Skeletal muscle tissue (tissue), 4 donors: ENCODE data around the gene PRSS50. TPM values are rescaled to one million over a fixed set of nuclear protein-coding genes. Genes with fewer than 3 reads are reported as not detected.
"Not testable (repeated sequence)": the region's sequence is repeated elsewhere in the genome, so short reads cannot be mapped to it uniquely, and the experiment has no call there.

Source experiments
- H3K27ac ChIP-seq: one replicate; pipeline ENCODE4 v1.7.0; 2013; ENCODE audit warnings: mild to moderate bottlenecking, low read depth, low read length, inconsistent platforms
- H3K27me3 ChIP-seq, 3 donors: one replicate each; pipeline ENCODE4 v1.7.0; 2013; ENCODE audit warnings: low read length in 3 of 3; ENCODE audit not compliant: control insufficient read depth in 3 of 3, insufficient read depth in 3 of 3
- H3K36me3 ChIP-seq, 3 donors: one replicate each; pipeline ENCODE4 v1.7.0; 2013; ENCODE audit warnings: low read length in 3 of 3; ENCODE audit not compliant: control insufficient read depth in 3 of 3, insufficient read depth in 3 of 3
- H3K4me1 ChIP-seq, 3 donors: one replicate each; pipeline ENCODE4 v1.7.0; 2013; ENCODE audit warnings: low read length in 3 of 3, mild to moderate bottlenecking in 3 of 3; ENCODE audit not compliant: control insufficient read depth in 3 of 3, insufficient read depth in 3 of 3
- H3K4me3 ChIP-seq, 3 donors: one replicate each; pipeline ENCODE4 v1.7.0; 2013; ENCODE audit warnings: low read length in 3 of 3
- H3K9ac ChIP-seq, 3 donors: one replicate each; pipeline ENCODE4 v1.7.0; 2013; ENCODE audit warnings: low read length in 3 of 3, mild to moderate bottlenecking in 3 of 3, moderate library complexity in 2 of 3, low read depth in 1 of 3
- H3K9me3 ChIP-seq, 3 donors: one replicate each; pipeline ENCODE4 v1.7.0; 2013; ENCODE audit warnings: low read length in 3 of 3; ENCODE audit not compliant: control insufficient read depth in 3 of 3
- total RNA-seq: library from RNA; depleted of rRNA; stranded (reverse); fragments of >200 nt; gene quantifications from one replicate; pipeline ENCODE4 v1.2.3, GENCODE V29; 2014
- donor health status: Osteomylitis.

The PRSS50 gene, protein sequence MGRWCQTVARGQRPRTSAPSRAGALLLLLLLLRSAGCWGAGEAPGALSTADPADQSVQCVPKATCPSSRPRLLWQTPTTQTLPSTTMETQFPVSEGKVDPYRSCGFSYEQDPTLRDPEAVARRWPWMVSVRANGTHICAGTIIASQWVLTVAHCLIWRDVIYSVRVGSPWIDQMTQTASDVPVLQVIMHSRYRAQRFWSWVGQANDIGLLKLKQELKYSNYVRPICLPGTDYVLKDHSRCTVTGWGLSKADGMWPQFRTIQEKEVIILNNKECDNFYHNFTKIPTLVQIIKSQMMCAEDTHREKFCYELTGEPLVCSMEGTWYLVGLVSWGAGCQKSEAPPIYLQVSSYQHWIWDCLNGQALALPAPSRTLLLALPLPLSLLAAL
- total RNA-seq: not detected

GRCh38 chr3:46717447-46718231 lies at the start of gene PRSS50:
PRSS50 (minus strand) TSS chr3:46717869; CDS start chr3:46717824, 45 bp downstream.
- Histone ChIP-seq H3K9ac (no peak within 1 kb of the TSS), H3K9me3 (no peaks in the 10 kb centered on the region), H3K27ac (no peak within 1 kb of the TSS), H3K4me3 (no peak within 1 kb of the TSS), H3K4me1 (no peaks in the 10 kb centered on the region), H3K36me3 (no peaks in the 10 kb centered on the region), H3K27me3 (peaks cover 0 to 19% (median 15%) of the 10 kb centered on the region in 3 donors)

GRCh38 chr3:46764206-46764605 lies 46.5 kb upstream of the PRSS50 start:
- no peak overlapping the region for H3K4me3 ChIP-seq

GRCh38 chr3:46763178-46763577 lies 45.5 kb upstream of the PRSS50 start:
- H3K9ac ChIP-seq: no peak overlapping the region
- H3K4me3 ChIP-seq: no peak overlapping the region
- H3K36me3 ChIP-seq: no peaks in the 10 kb centered on the region
- H3K4me1 ChIP-seq: peaks cover 0 to 5% (median 0%) of the 10 kb centered on the region in 3 donors
- H3K27ac ChIP-seq: no peak overlapping the region
- H3K27me3 ChIP-seq: no peaks in the 10 kb centered on the region
- peaks cover 0 to 4% (median 3%) of the 10 kb centered on the region in 3 donors for H3K9me3 ChIP-seq

More at GRCh38 chr3:46764206-46764605, 46.5 kb upstream of the PRSS50 start:
- H3K9me3 ChIP-seq: peaks cover 0 to 7% (median 3%) of the 10 kb centered on the region in 3 donors
- H3K27me3 ChIP-seq: no peaks in the 10 kb centered on the region
- H3K27ac ChIP-seq: no peak overlapping the region
- no peak overlapping the region for H3K9ac ChIP-seq
- H3K36me3 ChIP-seq: no peaks in the 10 kb centered on the region
- peaks cover 0 to 5% (median 0%) of the 10 kb centered on the region in 3 donors for H3K4me1 ChIP-seq

- H3K4me1 ChIP-seq: peaks cover 0 to 5% (median 0%) of the 10 kb centered on the region in 3 donors
- H3K36me3 ChIP-seq: peaks cover 0 to 4% (median 0%) of the 10 kb centered on the region in 3 donors
- no peaks in the 10 kb centered on the region for H3K9me3 ChIP-seq
- no peaks in the 10 kb centered on the region for H3K27me3 ChIP-seq
- H3K4me3 ChIP-seq: no peak overlapping the region
- no peak overlapping the region for H3K27ac ChIP-seq
- H3K9ac ChIP-seq: no peak overlapping the region
Measured at GRCh38 chr3:46759239-46760167, 41.8 kb upstream of the PRSS50 start.

DNA sequence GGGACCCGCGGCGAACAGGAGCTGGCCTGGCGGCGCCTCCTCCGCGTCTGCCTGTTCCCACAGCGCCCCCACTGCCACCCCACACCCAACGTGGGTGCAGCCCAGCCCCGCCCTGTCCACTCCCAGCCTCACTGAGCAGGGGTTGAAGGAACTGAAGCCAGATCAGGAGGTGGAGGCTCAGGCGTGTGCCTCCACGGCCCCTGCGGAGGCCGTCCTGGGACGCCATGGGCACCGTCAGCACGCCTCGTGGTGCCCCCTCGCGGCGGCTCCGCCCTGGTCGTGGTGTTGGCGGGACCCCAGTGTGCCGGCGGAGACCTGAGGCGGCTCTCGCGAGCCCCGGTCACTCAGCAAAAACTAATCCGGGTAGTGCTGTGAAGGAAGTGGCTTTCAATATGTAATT lies 39.0 kb upstream of the PRSS50 start:
- H3K4me3 ChIP-seq: no peak overlapping the region
- peaks cover 0 to 9% (median 0%) of the 10 kb centered on the region in 3 donors for H3K36me3 ChIP-seq
- H3K9me3 ChIP-seq: no peaks in the 10 kb centered on the region
- no peaks in the 10 kb centered on the region for H3K27me3 ChIP-seq
- H3K9ac ChIP-seq: no peak overlapping the region
- H3K27ac ChIP-seq: no peak overlapping the region
- H3K4me1 ChIP-seq: peaks cover 0 to 5% (median 0%) of the 10 kb centered on the region in 3 donors

DNA sequence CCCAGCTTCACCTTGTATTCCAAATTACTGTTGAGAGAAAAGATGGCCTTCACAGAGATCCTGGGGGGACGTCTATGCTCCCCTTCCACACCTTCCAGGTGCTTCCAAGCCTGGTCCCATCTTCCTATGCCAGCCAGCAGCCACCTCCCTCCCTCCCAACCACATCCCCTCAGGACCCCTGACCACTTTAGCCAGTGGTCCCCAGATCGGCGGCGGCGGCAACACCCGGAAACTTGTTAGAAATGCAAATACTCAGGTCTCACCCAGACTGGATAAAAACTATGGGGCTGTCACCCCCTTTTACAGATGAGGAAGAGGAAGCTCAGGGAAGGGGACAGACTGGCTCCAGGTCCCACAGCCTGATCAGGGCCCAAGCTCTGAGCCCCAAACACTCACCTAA lies 38.0 kb upstream of the PRSS50 start:
- no peak overlapping the region for H3K9ac ChIP-seq
- no peak overlapping the region for H3K4me3 ChIP-seq
- H3K9me3 ChIP-seq: no peaks in the 10 kb centered on the region
- H3K27me3 ChIP-seq: no peaks in the 10 kb centered on the region
- peaks cover 0 to 5% (median 0%) of the 10 kb centered on the region in 3 donors for H3K4me1 ChIP-seq
- H3K27ac ChIP-seq: no peak overlapping the region
- H3K36me3 ChIP-seq: peaks cover 0 to 9% (median 2%) of the 10 kb centered on the region in 3 donors

GRCh38 chr3:46753127-46753526 lies 35.5 kb upstream of the PRSS50 start:
- H3K4me3 ChIP-seq, H3K9ac ChIP-seq, H3K36me3 ChIP-seq, H3K4me1 ChIP-seq, H3K9me3 ChIP-seq, H3K27me3 ChIP-seq, H3K27ac ChIP-seq: not testable (repeated sequence)

GRCh38 chr3:46750555-46751038 lies 32.9 kb upstream of the PRSS50 start:
- H3K9ac ChIP-seq: no peak overlapping the region
- no peak overlapping the region for H3K4me3 ChIP-seq
- no peak overlapping the region for H3K27ac ChIP-seq
- H3K9me3 ChIP-seq: no peaks in the 10 kb centered on the region
- H3K36me3 ChIP-seq: peaks cover 0 to 6% (median 2%) of the 10 kb centered on the region in 3 donors
- no peaks in the 10 kb centered on the region for H3K4me1 ChIP-seq
- no peaks in the 10 kb centered on the region for H3K27me3 ChIP-seq

DNA sequence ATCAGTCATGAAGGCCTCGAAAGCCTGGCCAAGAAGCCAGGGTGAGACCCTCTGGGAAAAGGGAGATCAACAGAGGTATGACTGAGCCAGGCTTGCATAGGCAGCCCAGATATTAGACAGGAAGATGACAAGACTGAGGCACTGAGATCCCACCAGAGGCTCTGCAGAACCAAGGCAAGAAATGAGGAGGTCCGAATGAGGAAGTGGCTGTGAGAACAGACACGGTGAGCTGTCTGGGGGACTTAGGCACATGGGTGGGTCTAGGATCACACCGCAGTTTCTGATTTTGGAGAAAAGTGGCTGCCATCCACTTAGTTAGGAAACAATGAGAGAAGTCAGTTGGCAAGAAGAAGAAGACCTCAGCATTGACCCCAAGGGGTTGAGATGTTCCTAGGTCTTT lies 31.5 kb upstream of the PRSS50 start:
- Histone ChIP-seq H3K4me1 (no peaks in the 10 kb centered on the region), H3K27ac (no peak overlapping the region), H3K36me3 (peaks cover 0 to 2% (median 1%) of the 10 kb centered on the region in 3 donors), H3K9ac (no peak overlapping the region), H3K4me3 (no peak overlapping the region), H3K27me3 (no peaks in the 10 kb centered on the region), H3K9me3 (no peaks in the 10 kb centered on the region)
